Measurements from ENCODE around the gene SERPINA5. TPM values are rescaled to one million over a fixed set of nuclear protein-coding genes. Genes with fewer than 3 reads are reported as not detected.
A peak's percentile ranks its signal among the peaks of the same experiment; 100 is the strongest.

The SERPINA5 gene
- total RNA-seq, 1 donor: not detected

GRCh38 chr14:94548999-94549985 is 31.9 kb upstream of the SERPINA5 start:
- peak in 2 of 3 donors; percentile 26 to 54 for DNase-seq (ENCODE audit: low read depth in 2 of 3, low spot score in 2 of 3)

DNA sequence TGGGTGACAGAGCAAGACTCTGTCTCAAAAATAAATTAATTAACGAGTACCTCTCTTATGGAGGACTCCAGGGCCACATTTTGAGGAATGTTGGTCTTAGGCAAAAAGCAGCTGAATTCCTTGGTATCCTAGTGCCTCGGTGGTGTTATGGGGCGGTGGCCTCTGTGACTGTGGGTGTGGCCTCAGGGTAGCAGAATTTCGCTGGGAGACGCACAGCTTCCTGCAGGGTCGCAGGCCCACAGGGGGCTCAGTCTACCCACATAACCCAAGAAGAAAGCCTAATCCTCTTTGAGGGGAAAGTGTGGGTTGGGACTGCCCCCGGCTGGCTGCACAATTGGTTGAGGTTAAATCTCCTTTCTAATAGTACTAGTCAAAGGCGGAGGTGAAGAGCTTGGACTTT is 31.2 kb upstream of the SERPINA5 start:
- no peak for DNase-seq (ENCODE audit: low read depth in 2 of 3, low spot score in 2 of 3)

DNA sequence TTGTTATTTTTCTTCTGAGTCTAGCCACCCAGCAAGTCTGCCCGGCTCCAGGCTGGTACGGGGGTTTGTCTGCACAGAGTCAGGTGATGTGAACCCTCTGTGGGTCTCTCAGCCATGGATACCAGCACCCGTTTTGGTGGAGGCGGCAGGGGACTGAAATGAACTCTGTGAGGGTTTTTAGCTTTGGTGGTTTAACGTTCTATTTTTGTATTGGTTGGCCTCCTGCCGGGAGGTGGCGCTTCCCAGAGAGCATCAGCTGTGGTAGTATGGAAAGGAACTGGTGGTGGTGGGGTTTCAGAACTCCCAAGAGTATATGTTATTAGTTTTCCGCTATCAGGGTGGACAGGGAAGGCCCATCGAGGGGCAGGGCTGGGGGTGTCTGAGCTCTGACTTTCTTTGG is 25.2 kb upstream of the SERPINA5 start:
- DNase-seq (ENCODE audit: low read depth in 2 of 3, low spot score in 2 of 3): no peak

DNA sequence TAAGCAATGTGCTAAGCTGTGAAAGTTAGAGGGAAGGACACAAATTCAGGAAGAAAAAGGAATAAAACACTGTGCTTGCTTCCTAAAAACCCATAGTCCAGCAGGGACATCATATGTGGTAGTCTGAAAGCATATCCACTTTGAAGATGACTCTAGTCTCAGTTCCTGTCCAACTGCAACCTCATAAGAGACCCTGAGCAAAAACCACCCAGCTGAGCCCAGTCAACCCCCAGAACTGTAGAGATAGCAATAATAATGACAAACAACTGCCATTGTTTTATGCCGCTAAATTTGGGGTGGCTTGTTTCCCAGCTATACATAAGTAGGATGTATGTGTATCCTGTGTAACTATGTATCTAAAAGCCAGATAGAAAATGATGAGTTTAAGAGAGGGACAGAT is 23.9 kb upstream of the SERPINA5 start:
- no peak for DNase-seq (ENCODE audit: low read depth in 2 of 3, low spot score in 2 of 3)

GRCh38 chr14:94558842-94559241 is 22.4 kb upstream of the SERPINA5 start:
- no peak for DNase-seq (ENCODE audit: low read depth in 2 of 3, low spot score in 2 of 3)

DNA sequence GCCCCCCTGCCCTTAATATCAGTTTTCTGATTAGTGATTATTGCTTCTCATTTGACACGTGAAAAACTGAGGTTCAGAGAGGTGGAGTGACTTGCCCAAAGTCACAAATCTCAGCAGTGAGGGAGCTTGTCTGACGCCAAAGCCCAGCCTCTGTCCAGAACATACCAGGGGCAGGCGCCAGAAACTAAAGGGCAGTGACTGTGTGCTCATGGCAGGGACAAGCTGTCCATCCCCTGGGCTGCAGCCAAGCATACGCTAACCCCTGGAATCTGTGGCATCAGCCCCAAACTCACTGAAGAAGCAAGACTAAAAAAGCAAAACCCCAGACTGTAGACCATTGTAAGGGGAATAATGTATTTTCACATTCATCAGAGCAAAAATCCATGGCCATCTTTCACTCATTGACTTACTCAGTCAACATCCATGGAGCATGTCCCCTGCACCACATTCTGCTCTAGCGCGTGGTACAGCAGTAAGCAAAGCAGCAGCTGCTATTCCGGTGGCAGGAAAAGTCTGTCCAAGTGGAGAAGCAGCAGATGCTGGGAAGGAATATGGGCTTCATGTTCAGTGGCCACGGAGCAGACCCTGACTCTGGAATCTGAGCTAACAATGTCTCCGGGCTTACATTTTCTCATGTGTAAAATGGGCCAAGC is 21.5 kb upstream of the SERPINA5 start:
- DNase-seq (ENCODE audit: low read depth in 2 of 3, low spot score in 2 of 3): no peak

DNA sequence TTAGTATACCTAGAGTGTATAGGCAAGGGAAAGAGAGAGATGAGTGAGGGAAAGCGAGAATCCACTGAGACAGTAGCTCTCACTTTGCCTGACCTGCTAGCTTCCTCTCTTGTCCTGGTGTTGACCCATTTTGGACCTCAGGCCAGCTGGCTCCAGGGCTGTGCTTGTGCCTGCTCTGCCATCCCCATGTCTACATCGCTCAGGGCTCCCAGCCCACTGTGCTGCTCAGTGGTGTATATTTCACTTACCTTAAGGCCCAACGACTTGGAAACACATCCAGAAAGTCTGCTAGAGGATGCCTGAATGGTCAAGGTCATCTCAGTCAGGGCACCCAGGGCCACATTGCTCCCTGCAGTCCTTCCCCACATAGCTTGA is 20.9 kb upstream of the SERPINA5 start:
- no peak for DNase-seq (ENCODE audit: low read depth in 2 of 3, low spot score in 2 of 3)

GRCh38 chr14:94560751-94561655 is 20.2 kb upstream of the SERPINA5 start, which contains the start of gene SERPINA4:
Gene SERPINA4 (plus strand): TSS chr14:94561442. CDS start chr14:94563483, 2,041 bp downstream.
- no peak for DNase-seq (ENCODE audit: low read depth in 2 of 3, low spot score in 2 of 3)

DNA sequence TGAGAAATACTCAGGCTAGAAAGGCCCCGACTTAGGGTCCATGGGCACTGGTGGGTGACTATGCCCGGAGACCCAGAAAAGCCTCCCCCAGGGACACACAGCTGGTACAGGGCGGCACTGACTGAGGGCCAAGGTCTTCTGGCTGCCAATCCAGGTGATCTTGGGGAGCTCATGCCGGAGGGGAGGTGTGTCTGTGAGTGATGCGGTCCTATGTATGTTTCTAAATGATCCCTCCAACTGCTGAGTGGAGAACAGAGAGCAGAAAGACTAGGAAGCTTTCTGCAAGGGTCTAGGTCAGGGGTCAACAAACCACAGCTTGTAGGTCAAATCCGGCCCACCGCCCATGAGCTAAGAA is 19.6 kb upstream of the SERPINA5 start:
- no peak for DNase-seq (ENCODE audit: low read depth in 2 of 3, low spot score in 2 of 3)

DNA sequence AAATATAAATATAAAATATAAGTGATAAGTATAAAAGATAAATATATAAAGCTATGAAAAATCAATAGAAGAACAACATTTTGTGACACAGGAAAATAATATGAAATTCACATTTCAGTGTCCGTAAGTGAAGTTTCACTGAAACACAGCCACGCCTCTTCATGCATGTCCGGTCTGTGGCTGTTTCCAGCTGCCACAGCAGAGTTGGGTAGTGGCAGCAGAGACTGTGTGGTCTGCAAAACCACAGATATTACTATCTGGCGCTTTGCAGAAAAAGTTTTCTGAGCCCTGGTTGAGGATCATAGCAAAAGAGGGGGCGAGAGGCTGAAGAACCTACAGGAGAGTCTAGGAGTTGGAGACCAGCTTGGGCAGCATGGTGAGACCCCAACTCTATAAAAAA is 19.2 kb upstream of the SERPINA5 start:
- peak in 1 of 3 donors; percentile 8 for DNase-seq (ENCODE audit: low read depth in 2 of 3, low spot score in 2 of 3)

GRCh38 chr14:94562941-94563883 is 18.0 kb upstream of the SERPINA5 start:
- DNase-seq (ENCODE audit: low read depth in 2 of 3, low spot score in 2 of 3): no peak

GRCh38 chr14:94564381-94564780 is 16.8 kb upstream of the SERPINA5 start:
- DNase-seq (ENCODE audit: low read depth in 2 of 3, low spot score in 2 of 3): no peak

DNA sequence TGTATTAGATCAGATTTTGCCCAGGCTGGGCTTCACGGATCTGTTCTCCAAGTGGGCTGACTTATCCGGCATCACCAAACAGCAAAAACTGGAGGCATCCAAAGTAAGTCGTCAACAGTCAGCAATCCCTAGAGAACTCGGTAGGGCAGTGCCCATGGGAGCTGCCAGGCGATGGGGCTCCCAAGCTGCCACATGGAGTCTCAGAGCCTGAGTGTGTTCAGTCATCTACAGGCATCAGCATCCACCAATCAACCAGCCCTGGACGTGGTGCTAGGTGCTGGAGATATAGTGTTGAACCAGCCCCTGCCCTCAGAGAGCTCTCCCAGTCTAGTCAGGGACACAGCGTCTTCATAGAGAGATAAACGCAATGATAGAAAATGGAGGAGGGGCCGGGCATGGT is 13.0 kb upstream of the SERPINA5 start:
- no peak for DNase-seq (ENCODE audit: low read depth in 2 of 3, low spot score in 2 of 3)

DNA sequence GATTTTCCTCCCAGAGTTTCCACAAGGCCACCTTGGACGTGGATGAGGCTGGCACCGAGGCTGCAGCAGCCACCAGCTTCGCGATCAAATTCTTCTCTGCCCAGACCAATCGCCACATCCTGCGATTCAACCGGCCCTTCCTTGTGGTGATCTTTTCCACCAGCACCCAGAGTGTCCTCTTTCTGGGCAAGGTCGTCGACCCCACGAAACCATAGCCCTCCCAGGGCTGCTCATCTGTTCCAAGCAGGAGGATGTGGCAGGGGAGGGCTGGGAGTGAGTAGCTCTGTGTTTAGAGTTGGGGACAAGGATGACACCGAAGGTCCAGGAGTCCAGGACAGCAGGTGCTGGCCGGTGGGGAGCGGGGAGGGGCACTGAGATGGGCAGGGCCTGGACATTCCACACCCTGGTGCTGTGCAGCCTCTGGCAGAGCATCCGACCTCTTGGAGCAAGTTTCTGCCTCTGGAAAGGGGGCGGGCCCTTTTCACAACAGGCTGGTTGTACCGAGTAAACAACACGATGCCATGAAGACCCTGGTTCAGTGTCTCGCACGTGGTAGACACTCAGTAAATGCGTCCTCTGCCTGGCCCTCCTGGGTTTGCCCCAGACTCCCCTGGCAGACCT is 11.7 kb upstream of the SERPINA5 start:
- no peak for DNase-seq (ENCODE audit: low read depth in 2 of 3, low spot score in 2 of 3)

GRCh38 chr14:94570002-94570400 is 11.2 kb upstream of the SERPINA5 start:
- no peak for DNase-seq (ENCODE audit: low read depth in 2 of 3, low spot score in 2 of 3)

GRCh38 chr14:94570440-94570839 is 10.8 kb upstream of the SERPINA5 start:
- DNase-seq (ENCODE audit: low read depth in 2 of 3, low spot score in 2 of 3): no peak

GRCh38 chr14:94571395-94571794 is 9.8 kb upstream of the SERPINA5 start:
- DNase-seq (ENCODE audit: low read depth in 2 of 3, low spot score in 2 of 3): no peak

DNA sequence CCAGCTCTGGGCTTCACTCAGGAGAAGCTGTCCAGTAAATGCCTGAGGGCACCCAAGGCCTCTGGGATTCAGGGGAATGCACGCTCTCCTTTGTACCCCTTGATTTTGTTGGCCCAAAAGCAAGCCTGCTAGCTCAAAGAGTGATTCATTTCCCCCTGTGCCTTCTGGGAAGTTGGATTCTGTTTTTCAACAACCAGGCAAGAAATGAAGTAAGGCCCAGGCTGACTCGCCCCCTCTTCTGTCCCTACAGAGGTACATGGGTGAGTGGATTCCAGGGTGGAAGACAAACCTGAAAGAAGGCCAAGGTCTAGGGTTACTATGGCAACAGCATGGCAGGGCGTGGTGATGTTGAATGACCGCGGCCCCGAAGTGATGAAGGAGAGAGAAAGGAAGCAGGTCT is 9.3 kb upstream of the SERPINA5 start:
- DNase-seq (ENCODE audit: low read depth in 2 of 3, low spot score in 2 of 3): no peak

- no peak for DNase-seq (ENCODE audit: low read depth in 2 of 3, low spot score in 2 of 3)
Measured at GRCh38 chr14:94572637-94573303, 8.5 kb upstream of the SERPINA5 start.

Data from hematopoietic multipotent progenitor cell (in vitro differentiated cells).